Spleen (tissue), 11 donors: ENCODE results near the gene PIK3R5. TPM values are rescaled to one million over a fixed set of nuclear protein-coding genes. Genes with fewer than 3 reads are reported as not detected.

Source experiments
- DNase-seq: peaks from one replicate; pipeline ENCODE4 v3.0.0-alpha.2; 2020
- H3K27ac ChIP-seq, 8 donors: fragments of 200-600 bp; sonication (generic) in 7 of 8; 1 replicate in 4 of 8; 2 replicates in 4 of 8; pipeline versions ENCODE4 v1.5.0 to v1.8.0; 2016 to 2021; ENCODE audit warnings: inconsistent platforms in 4 of 8, mild to moderate bottlenecking in 4 of 8, moderate library complexity in 1 of 8
- H3K27me3 ChIP-seq, 7 donors: fragments of 200-600 bp; sonication (generic) in 6 of 7; replicated peaks in 1 of 7; 1 replicate in 4 of 7; 2 replicates in 3 of 7; pipeline versions ENCODE4 v1.5.0 to v1.8.0; 2016 to 2021; ENCODE audit warnings: inconsistent platforms in 3 of 7, mild to moderate bottlenecking in 1 of 7
- H3K36me3 ChIP-seq, 6 donors: fragments of 200-600 bp; sonication (generic) in 5 of 6; 1 replicate in 4 of 6; 2 replicates in 2 of 6; pipeline versions ENCODE4 v1.5.0 to v1.8.0; 2016 to 2021; ENCODE audit warnings: inconsistent platforms in 2 of 6
- H3K4me1 ChIP-seq, 6 donors: fragments of 200-600 bp; sonication (generic) in 5 of 6; 1 replicate in 3 of 6; 2 replicates in 3 of 6; pipeline versions ENCODE4 v1.5.0 to v1.8.0; 2016 to 2021; ENCODE audit warnings: inconsistent platforms in 3 of 6
- H3K4me3 ChIP-seq, 8 donors: fragments of 200-600 bp; sonication (generic) in 7 of 8; 1 replicate in 4 of 8; 2 replicates in 4 of 8; pipeline versions ENCODE4 v1.5.0 to v1.8.0; 2016 to 2021; ENCODE audit warnings: inconsistent platforms in 4 of 8, mild to moderate bottlenecking in 4 of 8, moderate library complexity in 2 of 8
- H3K9me3 ChIP-seq, 8 donors: fragments of 200-600 bp; sonication (generic) in 7 of 8; 1 replicate in 4 of 8; 2 replicates in 4 of 8; pipeline versions ENCODE4 v1.5.0 to v1.8.0; 2016 to 2021; ENCODE audit warnings: inconsistent platforms in 4 of 8
- CTCF ChIP-seq, 11 experiments: fragments of 200-600 bp in 7 of 11; fragments of 450-650 bp in 4 of 11; sonication (generic) in 4 of 11; IDR thresholded peaks in 8 of 11; conservative IDR thresholded peaks in 3 of 11; 1 replicate in 7 of 11; 2 replicates in 4 of 11; pipeline versions ENCODE4 v1.4.0 to v1.8.0; 2016 to 2021; ENCODE audit warnings: antibody characterized with exemption in 11 of 11, inconsistent platforms in 4 of 11, mild to moderate bottlenecking in 1 of 11
- POLR2A ChIP-seq, 3 donors: fragments of 450-650 bp; IDR thresholded peaks; one replicate each; pipeline ENCODE4 v1.5.1; 2017; ENCODE audit warnings: antibody characterized with exemption in 3 of 3, mild to moderate bottlenecking in 1 of 3
- POLR2AphosphoS5 ChIP-seq, 3 donors: sonication (generic); formaldehyde crosslinking; IDR thresholded peaks; one replicate each; pipeline ENCODE4 v1.5.1; 2017; ENCODE audit warnings: antibody characterized with exemption in 3 of 3
- WGBS, 5 donors: extraction: QIAGEN DNeasy Blood & Tissue Kit in 3 of 5; methylation state at CpG; one replicate each; pipeline versions ENCODE4 v1.1.5 to v1.1.7; 2013 to 2018; 5-methylcytosine and 5-hydroxymethylcytosine counted together
- intact Hi-C: fragments of 100-400 bp; cut with DNase I; formaldehyde crosslinking; loops from one replicate; pipeline ENCODE4 v1.15.0; 2023; ENCODE audit warnings: low total_unique reads
- polyA plus RNA-seq, 3 donors: library from polyadenylated mRNA; stranded (reverse); fragments of 200-250 nt; gene quantifications; one replicate each; pipeline ENCODE4 v1.2.1, GENCODE V29; 2013
- total RNA-seq, 7 donors: library from RNA; depleted of rRNA in 3 of 7; stranded (reverse); fragments of >200 nt in 3 of 7; fragmentation: NEBNext Ultra II Directional in 4 of 7; extraction: Animal tissue kit (Norgen Biotek cat#: 25700) in 4 of 7; gene quantifications; one replicate each; pipeline versions ENCODE4 v1.1.0 to v1.2.1, GENCODE V29; 2016 to 2021
- donor health status: healthy with polysubstance abuse.
- donor health status: DM: no; HTN: no; CAD: no; lungs with moderate emphysema.
- donor health status: DM: no; HTN: no; CAD: no.
- donor health status: Bipolar disorder and iron deficiency.
- donor health status: healthy.
- donor health status: DM: no; HTN: no; CAD: no.
- donor health status: DM: yes; HTN: yes; CAD: no.

Gene PIK3R5
- total and polyA plus RNA-seq, 10 donors = 8.5 to 110 (median 68.4) TPM

DNA sequence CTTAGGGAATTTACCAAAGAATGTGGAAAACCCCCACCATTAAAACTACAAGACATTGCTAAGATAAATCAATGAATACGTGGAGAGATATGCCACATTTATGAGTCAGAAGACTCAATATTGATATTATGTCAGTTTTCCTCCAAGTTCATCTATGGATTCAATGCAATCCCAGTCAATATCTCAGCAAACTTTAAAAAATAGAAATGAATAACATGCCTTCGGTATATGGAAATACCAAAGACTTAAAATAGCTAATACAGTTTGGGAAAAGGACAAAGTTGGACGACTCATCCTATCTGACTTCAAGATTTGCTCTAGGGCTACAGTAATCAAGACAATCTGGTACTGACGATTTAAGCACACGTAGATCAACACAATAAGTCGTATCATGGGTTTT, 31.2 kb downstream of the PIK3R5 start:
- peaks cover 0 to 26% (median 21%) of the 10 kb centered on the region in 8 donors for H3K9me3 ChIP-seq
- TF ChIP-seq POLR2A (IDR thresholded peaks at IDR 0.05) = no peak
- 77 to 88% (median 84%) methylated on average over 6 of the region's 6 CpGs for WGBS, 5 donors
- peaks cover 0 to 17% (median 0%) of the 10 kb centered on the region in 6 donors for H3K36me3 ChIP-seq
- H3K4me1 ChIP-seq = peaks cover 2 to 74% (median 26%) of the 10 kb centered on the region in 6 donors
- intact Hi-C loops = no loop called here
- no peak for DNase-seq
- peak overlapping the region in 6 of 8 donors; percentile 71 to 90 (median 74) for H3K27ac ChIP-seq
- no peaks in the 10 kb centered on the region for H3K27me3 ChIP-seq
- H3K4me3 ChIP-seq = peak overlapping the region in 1 of 8 donors; percentile 41

GRCh38 chr17:8930649-8931048, 34.9 kb downstream of the PIK3R5 start:
- Histone ChIP-seq H3K4me1 (peaks cover 0 to 63% (median 15%) of the 10 kb centered on the region in 6 donors), H3K27ac (peak overlapping the region in 2 of 8 donors; percentile 8 to 24)
- intact Hi-C loops = no loop called here

DNA sequence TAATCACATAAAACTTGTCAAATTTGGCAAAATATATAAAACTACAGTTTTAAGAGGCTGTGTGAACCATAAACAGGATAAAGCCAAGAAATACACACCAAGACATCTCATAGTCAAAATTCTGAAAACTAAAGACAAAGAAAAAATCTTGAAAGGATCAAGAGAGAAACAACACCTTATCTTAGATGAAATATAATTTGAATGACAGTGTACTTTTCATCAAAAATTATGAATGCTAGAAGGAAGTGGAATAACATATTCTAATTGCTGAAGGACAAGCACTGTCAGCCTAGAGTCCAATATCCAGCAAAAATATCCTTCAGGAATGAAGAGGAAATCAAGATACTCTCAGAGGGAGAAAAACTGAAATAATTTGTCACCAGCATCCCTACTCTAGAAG, 37.2 kb downstream of the PIK3R5 start:
- H3K27ac ChIP-seq = no peak overlapping the region
- H3K36me3 ChIP-seq = peaks cover 0 to 26% (median 0%) of the 10 kb centered on the region in 6 donors
- intact Hi-C loops = no loop called here
- DNase-seq = no peak
- peaks cover 0 to 58% (median 2%) of the 10 kb centered on the region in 6 donors for H3K4me1 ChIP-seq
- no peak for TF ChIP-seq POLR2A (IDR thresholded peaks at IDR 0.05)
- TF ChIP-seq POLR2AphosphoS5 (IDR thresholded peaks at IDR 0.05) = no peak
- TF ChIP-seq CTCF (IDR thresholded peaks at IDR 0.05 in 8 of 11, conservative IDR thresholded peaks at IDR 0.05 in 3 of 11) = no peak
- no peak overlapping the region for H3K4me3 ChIP-seq
- peaks cover 15 to 61% (median 48%) of the 10 kb centered on the region in 8 donors for H3K9me3 ChIP-seq
- H3K27me3 ChIP-seq = no peaks in the 10 kb centered on the region

More at GRCh38 chr17:8930649-8931048, 34.9 kb downstream of the PIK3R5 start:
- TF ChIP-seq POLR2A (IDR thresholded peaks at IDR 0.05) = no peak
- no peak for TF ChIP-seq CTCF (IDR thresholded peaks at IDR 0.05 in 8 of 11, conservative IDR thresholded peaks at IDR 0.05 in 3 of 11)
- no peak for TF ChIP-seq POLR2AphosphoS5 (IDR thresholded peaks at IDR 0.05)
- H3K36me3 ChIP-seq = peaks cover 0 to 26% (median 0%) of the 10 kb centered on the region in 6 donors
- 65 to 88% (median 72%) methylated on average over 4 of the region's 4 CpGs for WGBS, 5 donors
- H3K4me3 ChIP-seq = no peak overlapping the region
- H3K27me3 ChIP-seq = no peaks in the 10 kb centered on the region
- H3K9me3 ChIP-seq = peaks cover 15 to 61% (median 48%) of the 10 kb centered on the region in 8 donors
- no peak for DNase-seq

DNA sequence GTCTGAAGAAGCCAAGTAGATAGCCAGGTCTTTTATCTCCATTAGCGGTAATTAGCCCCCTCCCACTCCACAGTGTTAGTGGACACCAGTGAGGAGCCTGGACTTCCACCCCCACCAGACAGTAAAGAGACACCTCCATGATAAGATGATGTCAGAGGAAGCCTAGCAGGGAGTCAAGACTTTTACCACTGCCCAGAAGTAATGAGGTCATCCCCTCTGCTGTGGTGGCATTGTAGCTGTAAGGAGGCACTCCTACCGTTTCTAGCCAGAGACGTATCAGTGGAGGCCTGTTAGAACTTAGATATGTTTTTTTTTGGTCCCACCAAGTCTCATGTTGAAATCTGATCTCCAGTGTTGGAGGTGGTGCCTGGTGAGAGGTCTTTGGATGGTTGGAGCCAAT, 38.1 kb downstream of the PIK3R5 start:
- H3K4me1 ChIP-seq = peaks cover 0 to 62% (median 6%) of the 10 kb centered on the region in 6 donors
- 89 to 97% (median 96%) methylated on average over 3 of the region's 3 CpGs for WGBS, 5 donors
- H3K36me3 ChIP-seq = peaks cover 0 to 26% (median 0%) of the 10 kb centered on the region in 6 donors
- peak overlapping the region in 1 of 8 donors; percentile 33 for H3K27ac ChIP-seq
- no peak overlapping the region for H3K4me3 ChIP-seq
- peaks cover 15 to 61% (median 48%) of the 10 kb centered on the region in 8 donors for H3K9me3 ChIP-seq
- H3K27me3 ChIP-seq = no peaks in the 10 kb centered on the region
- TF ChIP-seq CTCF (IDR thresholded peaks at IDR 0.05 in 8 of 11, conservative IDR thresholded peaks at IDR 0.05 in 3 of 11) = no peak
- no peak for TF ChIP-seq POLR2AphosphoS5 (IDR thresholded peaks at IDR 0.05)
- TF ChIP-seq POLR2A (IDR thresholded peaks at IDR 0.05) = no peak
- intact Hi-C loops = no loop called here
- DNase-seq = no peak
